ENCODE data around the gene AGTR1.
"Not testable (repeated sequence)": the region's sequence is repeated elsewhere in the genome, so short reads cannot be mapped to it uniquely, and the experiment has no call there.

The AGTR1 gene

DNA sequence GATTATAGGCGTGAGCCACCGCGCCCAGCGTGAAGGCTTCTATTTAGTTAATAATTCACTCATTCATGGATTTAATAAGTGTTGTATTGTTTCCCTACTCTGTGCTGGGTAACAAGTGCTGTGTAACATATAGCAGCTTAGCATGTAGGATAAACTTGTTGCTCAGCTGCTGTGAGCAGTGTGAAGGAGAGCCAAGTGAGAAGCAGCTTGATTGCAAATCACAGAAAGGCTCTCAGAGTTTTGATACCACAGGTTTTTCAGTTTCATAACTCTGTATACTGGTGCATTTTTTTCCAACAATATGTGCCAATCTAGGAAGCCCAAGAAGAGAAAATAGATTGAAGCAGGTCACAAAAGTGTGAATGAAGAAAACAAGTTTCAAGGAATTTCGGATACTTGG is 48.4 kb downstream of the AGTR1 start:
- TF ChIP-seq, protein P1, sequence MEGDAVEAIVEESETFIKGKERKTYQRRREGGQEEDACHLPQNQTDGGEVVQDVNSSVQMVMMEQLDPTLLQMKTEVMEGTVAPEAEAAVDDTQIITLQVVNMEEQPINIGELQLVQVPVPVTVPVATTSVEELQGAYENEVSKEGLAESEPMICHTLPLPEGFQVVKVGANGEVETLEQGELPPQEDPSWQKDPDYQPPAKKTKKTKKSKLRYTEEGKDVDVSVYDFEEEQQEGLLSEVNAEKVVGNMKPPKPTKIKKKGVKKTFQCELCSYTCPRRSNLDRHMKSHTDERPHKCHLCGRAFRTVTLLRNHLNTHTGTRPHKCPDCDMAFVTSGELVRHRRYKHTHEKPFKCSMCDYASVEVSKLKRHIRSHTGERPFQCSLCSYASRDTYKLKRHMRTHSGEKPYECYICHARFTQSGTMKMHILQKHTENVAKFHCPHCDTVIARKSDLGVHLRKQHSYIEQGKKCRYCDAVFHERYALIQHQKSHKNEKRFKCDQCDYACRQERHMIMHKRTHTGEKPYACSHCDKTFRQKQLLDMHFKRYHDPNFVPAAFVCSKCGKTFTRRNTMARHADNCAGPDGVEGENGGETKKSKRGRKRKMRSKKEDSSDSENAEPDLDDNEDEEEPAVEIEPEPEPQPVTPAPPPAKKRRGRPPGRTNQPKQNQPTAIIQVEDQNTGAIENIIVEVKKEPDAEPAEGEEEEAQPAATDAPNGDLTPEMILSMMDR (IDR thresholded peaks at IDR 0.05; ENCODE audit: low read depth, low read length): no peak
- TF ChIP-seq, protein P2, sequence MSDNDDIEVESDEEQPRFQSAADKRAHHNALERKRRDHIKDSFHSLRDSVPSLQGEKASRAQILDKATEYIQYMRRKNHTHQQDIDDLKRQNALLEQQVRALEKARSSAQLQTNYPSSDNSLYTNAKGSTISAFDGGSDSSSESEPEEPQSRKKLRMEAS (IDR thresholded peaks at IDR 0.05; ENCODE audit: low read depth, low read length): no peak
- no peak for TF ChIP-seq MYC (IDR thresholded peaks at IDR 0.05; ENCODE audit: low read depth, low read length)
- no peak for TF ChIP-seq POLR2A (IDR thresholded peaks at IDR 0.05; ENCODE audit: extremely low read depth, insufficient read length)
- no peak overlapping the region for H3K4me3 ChIP-seq (ENCODE audit: low read depth, low read length)
- DNase-seq (ENCODE audit: low read depth): no peak

DNA sequence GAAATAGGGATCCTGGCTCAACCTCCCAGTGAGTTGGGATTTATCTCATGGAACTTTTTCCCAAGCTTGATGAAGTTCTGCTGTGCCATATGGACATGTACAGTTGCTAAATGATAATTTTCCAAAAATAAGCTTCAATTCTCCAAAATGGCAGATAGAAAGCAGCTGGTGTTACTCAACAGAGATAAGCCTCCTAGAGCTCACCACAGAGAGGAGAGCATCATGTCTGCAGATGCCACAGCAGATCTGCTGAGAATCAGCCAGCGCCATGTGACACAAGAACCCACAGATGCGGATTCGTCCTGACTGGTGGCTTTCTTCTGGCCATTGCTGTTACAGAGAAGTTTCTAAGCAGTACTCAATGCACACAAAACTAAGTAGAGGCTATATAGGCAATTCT is 50.6 kb downstream of the AGTR1 start:
- TF ChIP-seq MYC (IDR thresholded peaks at IDR 0.05; ENCODE audit: low read depth, low read length): no peak
- TF ChIP-seq, protein P1 (IDR thresholded peaks at IDR 0.05; ENCODE audit: low read depth, low read length): no peak
- DNase-seq (ENCODE audit: low read depth): no peak
- H3K4me3 ChIP-seq (ENCODE audit: low read depth, low read length): no peak overlapping the region

DNA sequence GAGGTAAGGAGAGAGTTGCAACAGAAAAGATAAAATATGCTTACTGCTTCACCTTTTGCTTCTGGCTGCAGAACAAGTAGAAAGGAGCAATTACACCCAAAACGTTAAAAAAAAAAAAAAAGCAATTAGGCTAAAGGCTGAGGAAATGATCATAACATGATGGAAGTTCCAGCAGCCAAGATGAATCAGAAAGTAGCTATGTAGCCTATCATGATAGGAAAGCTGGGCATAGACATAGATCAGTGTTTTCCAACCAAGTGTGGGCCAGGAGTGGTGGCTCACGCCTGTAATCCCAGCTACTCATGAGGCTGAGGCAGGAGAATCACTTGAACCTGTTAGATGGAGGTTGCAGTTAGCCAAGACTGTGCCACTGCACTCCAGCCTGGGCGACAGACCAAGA is 52.6 kb downstream of the AGTR1 start:
- TF ChIP-seq MYC (IDR thresholded peaks at IDR 0.05; ENCODE audit: low read depth, low read length) (no peak), POLR2A (IDR thresholded peaks at IDR 0.05; ENCODE audit: extremely low read depth, insufficient read length) (no peak)
- TF ChIP-seq, protein P1 (IDR thresholded peaks at IDR 0.05; ENCODE audit: low read depth, low read length): no peak
- TF ChIP-seq, protein P2 (IDR thresholded peaks at IDR 0.05; ENCODE audit: low read depth, low read length): no peak
- H3K4me3 ChIP-seq (ENCODE audit: low read depth, low read length): no peak overlapping the region
- no peak for DNase-seq (ENCODE audit: low read depth)

DNA sequence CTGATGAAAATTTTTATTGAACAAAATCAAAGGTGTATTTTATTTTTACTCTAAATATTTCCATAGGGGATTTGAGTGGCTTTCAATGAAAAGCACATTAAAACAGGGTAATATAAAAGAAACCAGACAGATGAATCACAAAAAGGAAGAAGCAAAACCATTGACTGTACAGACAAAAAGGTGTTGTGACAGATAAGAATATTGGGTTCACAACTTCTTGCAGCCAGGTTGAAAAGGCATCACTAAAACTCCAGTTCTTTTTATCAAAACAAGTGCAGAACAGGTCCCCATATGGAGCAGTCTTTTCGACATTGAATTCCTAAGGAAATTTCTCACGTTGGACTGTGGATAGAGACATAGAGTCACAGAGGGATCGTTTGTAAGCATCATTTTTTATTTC is 53.8 kb downstream of the AGTR1 start:
- TF ChIP-seq, protein P1 (IDR thresholded peaks at IDR 0.05; ENCODE audit: low read depth, low read length): no peak
- TF ChIP-seq, protein P2 (IDR thresholded peaks at IDR 0.05; ENCODE audit: low read depth, low read length): no peak
- TF ChIP-seq POLR2A (IDR thresholded peaks at IDR 0.05; ENCODE audit: extremely low read depth, insufficient read length) (no peak), MYC (IDR thresholded peaks at IDR 0.05; ENCODE audit: low read depth, low read length) (no peak)
- DNase-seq (ENCODE audit: low read depth): no peak
- no peak overlapping the region for H3K4me3 ChIP-seq (ENCODE audit: low read depth, low read length)

DNA sequence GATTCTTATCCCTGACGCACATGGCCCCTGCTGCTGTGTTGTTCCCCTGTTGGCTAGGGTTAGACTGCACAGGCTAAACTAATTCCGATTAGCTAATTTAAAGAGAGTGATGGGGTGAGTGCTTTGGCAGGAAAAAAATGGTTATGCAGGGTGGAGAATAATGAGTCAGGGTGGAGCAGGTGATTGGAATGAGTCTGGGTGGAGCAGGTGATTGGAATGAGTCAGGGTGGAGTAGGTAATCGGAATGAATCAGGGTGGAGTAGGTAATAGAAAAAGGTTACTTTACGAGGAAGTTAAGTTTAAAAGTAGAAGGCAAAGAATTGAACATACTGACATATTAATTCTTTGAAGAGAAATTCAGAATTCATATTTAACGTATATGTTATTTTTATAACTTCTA is 55.7 kb downstream of the AGTR1 start:
- DNase-seq (ENCODE audit: low read depth): not testable (repeated sequence)

DNA sequence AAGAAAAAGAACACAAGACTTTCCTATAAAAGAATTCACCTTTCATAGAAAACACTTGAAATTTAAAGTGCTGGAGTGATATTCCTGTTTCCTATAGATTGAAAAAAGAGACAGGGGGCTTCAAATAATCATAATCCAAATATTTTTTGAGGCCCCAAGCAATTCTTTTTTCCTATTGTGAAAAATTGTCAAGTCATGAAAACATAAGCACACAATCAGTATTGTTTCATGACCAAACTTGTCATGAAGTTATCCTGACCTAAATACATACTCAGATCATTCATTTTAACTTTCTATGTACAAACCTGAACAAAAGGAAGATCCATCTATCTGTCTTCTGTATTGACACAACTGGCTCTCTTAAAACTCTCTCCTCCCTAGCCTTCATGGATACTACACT is 57.9 kb downstream of the AGTR1 start:
- no peak overlapping the region for H3K4me3 ChIP-seq (ENCODE audit: low read depth, low read length)
- no peak for TF ChIP-seq POLR2A (IDR thresholded peaks at IDR 0.05; ENCODE audit: extremely low read depth, insufficient read length)
- TF ChIP-seq, protein P2 (IDR thresholded peaks at IDR 0.05; ENCODE audit: low read depth, low read length): no peak
- TF ChIP-seq MYC (IDR thresholded peaks at IDR 0.05; ENCODE audit: low read depth, low read length): no peak
- TF ChIP-seq, protein P1 (IDR thresholded peaks at IDR 0.05; ENCODE audit: low read depth, low read length): no peak
- DNase-seq (ENCODE audit: low read depth): no peak

More for the DNA sequence above, 55.7 kb downstream of the AGTR1 start:
- H3K4me3 ChIP-seq (ENCODE audit: low read depth, low read length): not testable (repeated sequence)
